Kidney epithelial cell (primary cell): ENCODE results near the gene GSX2. TPM values are rescaled to one million over a fixed set of nuclear protein-coding genes. Genes with fewer than 3 reads are reported as not detected.

Source experiments
- total RNA-seq: library from RNA; depleted of rRNA; stranded (reverse); fragments of >200 nt; gene quantifications from 2 replicates; pipeline ENCODE4 v1.2.3, GENCODE V29; 2015

Gene GSX2
- total RNA-seq, 1 donor from 2014 or later, result not detected

Other genes starting within 250 kb of the GSX2 start
- 28.9 and 32.7 TPM in 2 replicates for gene CHIC2, start 35.6 kb upstream of the GSX2 start, total RNA-seq
- gene PDGFRA, start 129.1 kb downstream of the GSX2 start, total RNA-seq, result 0.34 and 2.1 TPM in 2 replicates